OCI-LY1 (cell line): ENCODE results near the gene ST13.

Experiments
- CTCF ChIP-seq: fragments of 200-600 bp; sonication (generic), shearing (Covaris generic); IDR thresholded peaks from 2 replicates; pipeline ENCODE4 v1.5.1; 2017; ENCODE audit warnings: mild to moderate bottlenecking, antibody characterized with exemption, low read length, moderate library complexity, mixed read lengths
- EZH2 ChIP-seq: fragments of 200-600 bp; sonication (generic), shearing (Covaris generic); IDR thresholded peaks from 2 replicates; pipeline ENCODE4 v1.8.0; 2017; ENCODE audit warnings: borderline replicate concordance, mixed run types, mild to moderate bottlenecking, antibody characterized with exemption, low read length, moderate library complexity, mixed read lengths

DNA sequence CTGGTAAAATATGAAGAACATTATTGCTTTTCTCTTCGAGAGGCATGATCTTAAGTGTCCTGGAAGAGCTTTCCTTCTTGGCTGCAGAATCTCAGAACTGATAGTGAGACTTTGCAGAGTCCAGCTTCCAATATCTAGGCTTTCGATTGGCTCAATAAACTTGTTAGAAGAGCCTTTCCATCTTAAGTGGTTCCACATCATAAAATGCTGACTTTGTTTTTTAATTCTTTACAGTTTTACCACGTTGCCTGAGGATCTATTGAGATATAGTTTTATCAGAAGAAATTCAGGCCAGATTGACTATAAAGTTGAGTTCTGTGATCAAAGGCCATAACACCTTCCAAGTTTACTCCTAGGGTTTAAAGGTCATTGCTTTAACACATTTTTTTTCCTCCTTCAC is 21.0 kb upstream of the ST13 start:
- TF ChIP-seq CTCF (no peak), EZH2 (no peak)
